ENCODE results near the gene CHST9.

Gene CHST9

GRCh38 chr18:26960911-26961310 lies 224.2 kb downstream of the CHST9 start:
- no peak for TF ChIP-seq CTCF (IDR thresholded peaks at IDR 0.05; ENCODE audit: low read depth, low read length, missing control alignments)
- H3K4me3 ChIP-seq (replicated peaks; ENCODE audit: low read depth, low read length) = no peak overlapping the region
- no peak for DNase-seq (ENCODE audit: extremely low read depth, low read depth)

- no peak for TF ChIP-seq CTCF (IDR thresholded peaks at IDR 0.05; ENCODE audit: low read depth, low read length, missing control alignments)
- DNase-seq (ENCODE audit: extremely low read depth, low read depth) = no peak
- no peak overlapping the region for H3K4me3 ChIP-seq (replicated peaks; ENCODE audit: low read depth, low read length)
Observed at GRCh38 chr18:26956863-26957262, 228.2 kb downstream of the CHST9 start.

GRCh38 chr18:26948703-26949102 lies 236.4 kb downstream of the CHST9 start:
- TF ChIP-seq CTCF (IDR thresholded peaks at IDR 0.05; ENCODE audit: low read depth, low read length, missing control alignments) = no peak
- DNase-seq (ENCODE audit: extremely low read depth, low read depth) = no peak
- no peak overlapping the region for H3K4me3 ChIP-seq (replicated peaks; ENCODE audit: low read depth, low read length)

GRCh38 chr18:26943906-26944305 lies 241.2 kb downstream of the CHST9 start:
- TF ChIP-seq CTCF (IDR thresholded peaks at IDR 0.05; ENCODE audit: low read depth, low read length, missing control alignments) = no peak
- H3K4me3 ChIP-seq (replicated peaks; ENCODE audit: low read depth, low read length) = no peak overlapping the region
- DNase-seq (ENCODE audit: extremely low read depth, low read depth) = no peak

GRCh38 chr18:26941584-26941983 lies 243.5 kb downstream of the CHST9 start:
- no peak overlapping the region for H3K4me3 ChIP-seq (replicated peaks; ENCODE audit: low read depth, low read length)
- TF ChIP-seq CTCF (IDR thresholded peaks at IDR 0.05; ENCODE audit: low read depth, low read length, missing control alignments) = no peak

GRCh38 chr18:26940744-26941398 lies 244.2 kb downstream of the CHST9 start:
- no peak overlapping the region for H3K4me3 ChIP-seq (replicated peaks; ENCODE audit: low read depth, low read length)
- TF ChIP-seq CTCF (IDR thresholded peaks at IDR 0.05; ENCODE audit: low read depth, low read length, missing control alignments) = no peak
- no peak for DNase-seq (ENCODE audit: extremely low read depth, low read depth)

More at GRCh38 chr18:26941584-26941983, 243.5 kb downstream of the CHST9 start:
- DNase-seq (ENCODE audit: extremely low read depth, low read depth) = no peak

- no peak for DNase-seq (ENCODE audit: extremely low read depth, low read depth)
- H3K4me3 ChIP-seq (replicated peaks; ENCODE audit: low read depth, low read length) = no peak overlapping the region
- TF ChIP-seq CTCF (IDR thresholded peaks at IDR 0.05; ENCODE audit: low read depth, low read length, missing control alignments) = no peak
Observed at GRCh38 chr18:26931659-26932058, 253.4 kb downstream of the CHST9 start.

Measured in HFF-Myc (cell line).